Fibroblast of skin of scalp (primary cell): ENCODE results near the gene NMNAT2.
A peak's percentile ranks its signal among the peaks of the same experiment; 100 is the strongest.

Experiments used
- DNase-seq: peaks from one replicate; pipeline ENCODE4 v3.0.0-alpha.2; 2013

The NMNAT2 gene

GRCh38 chr1:183206538-183207122 is 211.6 kb downstream of the NMNAT2 start:
- peak; percentile 32 for DNase-seq

DNA sequence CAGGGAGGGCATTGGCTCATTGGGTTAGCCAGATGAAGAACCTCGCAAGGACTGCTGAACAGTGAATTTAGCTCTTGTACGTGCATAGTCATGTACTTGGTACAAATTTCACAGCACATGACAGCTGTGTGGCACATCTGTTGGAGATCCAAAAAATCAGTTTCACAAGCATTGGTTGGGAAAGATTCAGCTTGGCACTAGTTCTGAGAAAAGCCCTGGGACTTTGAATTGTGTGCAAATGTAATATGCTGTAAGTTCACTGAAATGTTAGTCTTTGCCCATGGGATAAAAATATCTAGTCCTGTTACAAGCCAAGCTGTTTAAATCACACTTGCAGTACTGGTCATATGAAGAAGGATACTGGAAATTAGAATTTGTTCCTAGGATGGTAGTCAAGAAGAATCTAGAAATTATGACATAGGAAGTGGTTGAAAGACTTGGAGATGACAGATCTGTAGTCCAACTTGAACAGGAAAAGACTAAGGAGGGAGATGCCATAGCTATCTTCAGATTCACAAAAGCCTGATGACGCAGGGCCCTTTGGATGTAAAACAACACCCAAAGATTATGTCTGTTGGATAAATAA is 212.9 kb downstream of the NMNAT2 start:
- DNase-seq, result peak; percentile 66

- no peak for DNase-seq
These were observed 215.1 kb downstream of the NMNAT2 start for GRCh38 chr1:183203094-183203493.

- no peak for DNase-seq
These were observed 217.7 kb downstream of the NMNAT2 start for GRCh38 chr1:183200451-183200850.

GRCh38 chr1:183199304-183199703 is 218.9 kb downstream of the NMNAT2 start:
- no peak for DNase-seq

GRCh38 chr1:183198463-183198862 is 219.7 kb downstream of the NMNAT2 start:
- DNase-seq, result no peak
